CD4-positive, alpha-beta T cell treated with Interleukin-2 at 100 ng/mL for 4 hours (primary cell): ENCODE results near the gene WDR53.
"Not testable (repeated sequence)": the region's sequence is repeated elsewhere in the genome, so short reads cannot be mapped to it uniquely, and the experiment has no call there.

Experiments used
- DNase-seq: peaks from one replicate; pipeline ENCODE4 v3.0.0-alpha.2; 2020; ENCODE audit warnings: low spot score

WDR53 gene

GRCh38 chr3:196517162-196517800 lies 51.1 kb downstream of the WDR53 start:
- DNase-seq, result no peak

GRCh38 chr3:196514913-196515621 lies 53.3 kb downstream of the WDR53 start, which contains the start of gene SMCO1:
TSS of gene SMCO1 (minus strand) at chr3:196515346. CDS start at chr3:196515209, 137 bp downstream.
- no peak for DNase-seq

GRCh38 chr3:196514350-196514716 lies 54.0 kb downstream of the WDR53 start:
- DNase-seq, result no peak

- DNase-seq, result no peak
Observed at GRCh38 chr3:196513697-196514349, 54.5 kb downstream of the WDR53 start.

- DNase-seq, result not testable (repeated sequence)
Observed at GRCh38 chr3:196511646-196512425, 56.5 kb downstream of the WDR53 start.

- not testable (repeated sequence) for DNase-seq
Observed at GRCh38 chr3:196511108-196511507, 57.2 kb downstream of the WDR53 start.

- no peak for DNase-seq
Observed at GRCh38 chr3:196506687-196507086, 61.7 kb downstream of the WDR53 start.

- no peak for DNase-seq
Observed at GRCh38 chr3:196504556-196504955, 63.8 kb downstream of the WDR53 start.
